ENCODE data around the gene SFXN3.
"Not testable (repeated sequence)": the region's sequence is repeated elsewhere in the genome, so short reads cannot be mapped to it uniquely, and the experiment has no call there.

The SFXN3 gene

GRCh38 chr10:101015582-101015973, 15.5 kb upstream of the SFXN3 start:
- DNase-seq (ENCODE audit: low read depth) = no peak

GRCh38 chr10:101016814-101017213, 14.2 kb upstream of the SFXN3 start:
- no peak for DNase-seq (ENCODE audit: low read depth)

- no peak for DNase-seq (ENCODE audit: low read depth)
Measured at GRCh38 chr10:101018118-101018599, 12.9 kb upstream of the SFXN3 start.

- DNase-seq (ENCODE audit: low read depth) = peak; percentile 59
Measured at GRCh38 chr10:101018600-101019439, 12.2 kb upstream of the SFXN3 start.

GRCh38 chr10:101019440-101019703, 11.7 kb upstream of the SFXN3 start:
- DNase-seq (ENCODE audit: low read depth) = no peak

- no peak for DNase-seq (ENCODE audit: low read depth)
Measured at GRCh38 chr10:101020427-101021075, 10.5 kb upstream of the SFXN3 start.

GRCh38 chr10:101021239-101021638, 9.8 kb upstream of the SFXN3 start:
- DNase-seq (ENCODE audit: low read depth) = no peak

GRCh38 chr10:101021692-101022251, 9.3 kb upstream of the SFXN3 start:
- DNase-seq (ENCODE audit: low read depth) = no peak

GRCh38 chr10:101022967-101023705, 7.9 kb upstream of the SFXN3 start:
- no peak for DNase-seq (ENCODE audit: low read depth)

- no peak for DNase-seq (ENCODE audit: low read depth)
Measured at GRCh38 chr10:101027106-101027720, 3.8 kb upstream of the SFXN3 start.

- DNase-seq (ENCODE audit: low read depth) = no peak
Measured at GRCh38 chr10:101028446-101029337, 2.3 kb upstream of the SFXN3 start.

- no peak for DNase-seq (ENCODE audit: low read depth)
Measured at GRCh38 chr10:101029520-101030295, 1.3 kb upstream of the SFXN3 start.

GRCh38 chr10:101030496-101031127, 422 bp upstream of the SFXN3 start:
- DNase-seq (ENCODE audit: low read depth) = no peak

- peak; percentile 68 for DNase-seq (ENCODE audit: low read depth)
Measured at GRCh38 chr10:101031796-101032636, 982 bp downstream of the SFXN3 start.

GRCh38 chr10:101032637-101033224, 1.7 kb downstream of the SFXN3 start:
- peak; percentile 43 for DNase-seq (ENCODE audit: low read depth)

GRCh38 chr10:101033276-101033675, 2.2 kb downstream of the SFXN3 start:
- no peak for DNase-seq (ENCODE audit: low read depth)

- not testable (repeated sequence) for DNase-seq (ENCODE audit: low read depth)
Measured at GRCh38 chr10:101034404-101034803, 3.4 kb downstream of the SFXN3 start.

GRCh38 chr10:101035314-101035713, 4.3 kb downstream of the SFXN3 start:
- DNase-seq (ENCODE audit: low read depth) = no peak

Measured in activated T-helper 9 cell treated with anti-CD3 and anti-CD28 coated beads, Interleukin-2, amount 50 U/mL, for 16 hours (primary cell).